ENCODE measurements around the gene ATL2. TPM values are rescaled to one million over a fixed set of nuclear protein-coding genes. Genes with fewer than 3 reads are reported as not detected.
"Not testable (repeated sequence)": the region's sequence is repeated elsewhere in the genome, so short reads cannot be mapped to it uniquely, and the experiment has no call there.

ATL2 gene
- total and polyA plus RNA-seq, 3 experiments from 2014 or later, result 23.4 to 62.4 (median 61.5) TPM

DNA sequence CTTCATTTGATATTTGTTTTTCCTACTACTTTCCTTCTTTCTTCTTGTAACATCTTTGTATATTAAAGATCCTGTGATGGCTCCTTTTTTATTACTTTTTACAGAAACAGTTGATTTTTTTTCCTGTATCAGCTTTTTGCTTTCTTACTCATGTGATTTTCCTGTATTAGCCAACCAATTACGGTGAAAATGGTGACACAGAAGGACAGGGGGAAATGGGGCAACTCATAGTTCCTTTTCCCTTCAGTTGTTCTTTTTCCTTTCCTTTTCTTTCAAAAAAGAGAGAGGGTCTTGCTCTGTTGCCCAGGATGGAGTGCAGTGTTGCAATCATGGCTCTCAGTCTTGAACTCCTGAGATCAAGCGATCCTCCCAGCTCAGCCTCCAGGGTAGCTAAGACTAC, 117.8 kb downstream of the ATL2 start:
- Mint-ChIP-seq H3K9me3 (no peaks in the 10 kb centered on the region), H3K4me1 (peaks cover 0 to 20% (median 16%) of the 10 kb centered on the region in 3 donors), H3K4me3 (no peak overlapping the region), H3K27me3 (peaks cover 7 to 30% of the 10 kb centered on the region in 2 donors), H3K27ac (no peak overlapping the region), H3K36me3 (no peaks in the 10 kb centered on the region)
- Histone ChIP-seq H3K9me3 (ENCODE audit: low read length) (no peaks in the 10 kb centered on the region), H3K27ac (ENCODE audit: low read depth, low read length) (no peak overlapping the region), H3K36me3 (ENCODE audit: insufficient read depth, low read length) (no peaks in the 10 kb centered on the region), H3K27me3 (ENCODE audit: insufficient read depth, low read length, poor library complexity, severe bottlenecking) (no peaks in the 10 kb centered on the region), H3K4me1 (ENCODE audit: insufficient read depth, low read length) (no peaks in the 10 kb centered on the region), H3K4me3 (ENCODE audit: low read length) (no peak overlapping the region)
- CTCF ChIA-PET, result interaction anchor here (1.2 kb wide), 1 partner anchor 15 kb away, joined by 4 read pairs; no protein-coding TSS in a partner anchor
- DNase-seq, result no peak
- POLR2A ChIA-PET, result no interaction called here

DNA sequence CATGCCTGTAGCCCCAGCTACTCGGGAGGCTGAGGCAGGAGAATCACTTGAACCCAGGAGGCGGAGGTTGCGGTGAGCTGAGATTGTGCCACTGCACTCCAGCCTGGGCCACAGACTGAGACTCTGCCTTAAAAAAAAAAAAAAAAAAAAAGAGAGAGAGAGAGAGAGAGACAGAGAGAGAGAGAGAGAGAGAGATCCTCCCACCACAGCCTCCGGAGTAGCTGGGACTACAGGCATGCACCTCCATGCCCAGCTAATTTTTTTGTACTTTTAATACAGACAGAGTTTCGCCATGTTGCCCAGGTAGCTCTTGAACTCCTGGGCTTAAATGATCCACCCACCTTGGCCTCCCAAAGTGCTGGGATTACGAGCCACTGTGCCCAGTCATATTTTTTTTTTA, 119.4 kb downstream of the ATL2 start:
- H3K4me3 ChIP-seq (ENCODE audit: low read length); H3K36me3 ChIP-seq (ENCODE audit: insufficient read depth, low read length); H3K9me3 ChIP-seq (ENCODE audit: low read length); H3K27ac Mint-ChIP-seq; POLR2A ChIA-PET; H3K4me1 ChIP-seq (ENCODE audit: insufficient read depth, low read length); H3K27ac ChIP-seq (ENCODE audit: low read depth, low read length); H3K9me3 Mint-ChIP-seq; DNase-seq; H3K27me3 ChIP-seq (ENCODE audit: insufficient read depth, low read length, poor library complexity, severe bottlenecking); H3K36me3 Mint-ChIP-seq: not testable (repeated sequence)
- Mint-ChIP-seq H3K4me3 (peak overlapping the region in 1 of 7 donors; percentile 60), H3K27me3 (peaks cover 9 to 30% of the 10 kb centered on the region in 2 donors), H3K4me1 (peaks cover 0 to 20% (median 16%) of the 10 kb centered on the region in 3 donors)
- CTCF ChIA-PET, result interaction anchor here (0.6 kb wide), 1 partner anchor 239 kb away, joined by 3 read pairs; no protein-coding TSS in a partner anchor

DNA sequence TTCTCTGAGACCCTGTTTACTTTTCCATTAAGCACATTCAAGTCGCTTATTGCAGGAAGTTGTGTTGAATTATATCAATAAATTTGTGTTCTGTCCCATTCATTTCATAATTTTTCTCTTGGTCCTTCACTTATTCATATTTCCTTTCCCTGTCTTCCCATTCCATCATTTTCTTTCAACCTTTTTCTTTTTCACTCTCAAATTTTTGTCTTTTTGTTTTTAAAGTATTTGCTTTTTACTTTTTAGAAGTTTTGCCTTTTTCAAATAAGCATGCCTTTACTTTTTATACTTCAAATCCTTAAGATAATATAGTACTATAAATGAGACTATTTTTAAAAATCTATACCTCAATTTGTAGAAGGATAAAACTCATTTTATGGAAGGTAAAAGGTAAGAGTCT, 120.5 kb downstream of the ATL2 start:
- ChIA-PET CTCF (interaction anchor here (0.8 kb wide), 1 partner anchor 1503 kb away, joined by 5 read pairs; no protein-coding TSS in a partner anchor), POLR2A (no interaction called here)
- H3K27ac ChIP-seq (ENCODE audit: low read depth, low read length), result no peak overlapping the region
- H3K36me3 ChIP-seq (ENCODE audit: insufficient read depth, low read length), result no peaks in the 10 kb centered on the region
- Mint-ChIP-seq H3K4me1 (peaks cover 0 to 15% (median 12%) of the 10 kb centered on the region in 3 donors), H3K27ac (peak overlapping the region in 1 of 8 donors; percentile 69), H3K36me3 (no peaks in the 10 kb centered on the region), H3K27me3 (peaks cover 9 to 26% of the 10 kb centered on the region in 2 donors), H3K4me3 (no peak overlapping the region), H3K9me3 (no peaks in the 10 kb centered on the region)
- no peak overlapping the region for H3K4me3 ChIP-seq (ENCODE audit: low read length)
- no peaks in the 10 kb centered on the region for H3K9me3 ChIP-seq (ENCODE audit: low read length)
- no peaks in the 10 kb centered on the region for H3K4me1 ChIP-seq (ENCODE audit: insufficient read depth, low read length)
- DNase-seq, result no peak
- no peaks in the 10 kb centered on the region for H3K27me3 ChIP-seq (ENCODE audit: insufficient read depth, low read length, poor library complexity, severe bottlenecking)

DNA sequence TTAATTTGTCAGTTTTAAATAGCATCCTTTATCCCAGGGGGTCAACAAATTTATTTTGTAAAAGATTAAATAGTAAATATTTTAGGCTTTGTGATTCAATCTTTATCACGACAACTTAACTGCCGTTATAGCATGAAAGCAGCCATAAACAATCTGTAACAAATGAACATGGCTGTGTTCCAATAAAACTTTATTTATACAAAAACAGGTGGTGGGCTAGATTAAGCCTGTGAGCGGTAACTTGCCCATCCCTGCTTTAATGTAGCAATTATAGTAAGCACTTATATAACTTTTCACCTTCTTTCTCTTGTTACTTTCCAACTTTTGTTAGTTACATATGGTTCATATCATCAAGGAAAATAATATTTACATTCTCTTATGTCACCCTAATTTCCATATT, 121.9 kb downstream of the ATL2 start:
- Mint-ChIP-seq H3K4me3 (no peak overlapping the region), H3K4me1 (peaks cover 0 to 2% (median under 1%) of the 10 kb centered on the region in 3 donors), H3K27ac (no peak overlapping the region), H3K9me3 (no peaks in the 10 kb centered on the region), H3K36me3 (no peaks in the 10 kb centered on the region), H3K27me3 (peaks cover 5 to 21% of the 10 kb centered on the region in 2 donors)
- Histone ChIP-seq H3K4me3 (ENCODE audit: low read length) (no peak overlapping the region), H3K27me3 (ENCODE audit: insufficient read depth, low read length, poor library complexity, severe bottlenecking) (no peaks in the 10 kb centered on the region), H3K4me1 (ENCODE audit: insufficient read depth, low read length) (no peaks in the 10 kb centered on the region), H3K27ac (ENCODE audit: low read depth, low read length) (no peak overlapping the region), H3K9me3 (ENCODE audit: low read length) (no peaks in the 10 kb centered on the region), H3K36me3 (ENCODE audit: insufficient read depth, low read length) (no peaks in the 10 kb centered on the region)
- ChIA-PET POLR2A (no interaction called here), CTCF (no interaction called here)
- no peak for DNase-seq

DNA sequence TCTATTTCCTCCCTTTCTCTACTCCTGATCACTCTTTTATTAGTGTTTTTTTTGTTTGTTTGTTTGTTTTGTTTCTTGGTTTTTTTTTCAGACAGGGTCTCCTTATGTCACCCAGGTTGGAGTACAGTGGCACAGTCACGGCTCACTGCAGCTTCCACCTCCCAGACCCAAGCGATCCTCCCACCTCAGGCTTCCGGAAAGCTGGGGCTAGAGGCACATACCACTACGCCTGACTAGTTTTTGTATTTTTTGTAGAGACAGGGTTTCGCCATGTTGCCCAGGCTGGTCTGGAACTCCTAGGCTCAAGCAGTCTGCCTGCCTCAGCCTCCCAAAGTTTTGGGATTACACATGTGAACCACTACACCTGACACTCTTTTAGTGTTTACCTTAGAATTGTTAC, 122.3 kb downstream of the ATL2 start:
- H3K27ac ChIP-seq (ENCODE audit: low read depth, low read length), result no peak overlapping the region
- no peak overlapping the region for H3K4me3 ChIP-seq (ENCODE audit: low read length)
- H3K27me3 ChIP-seq (ENCODE audit: insufficient read depth, low read length, poor library complexity, severe bottlenecking), result no peaks in the 10 kb centered on the region
- Mint-ChIP-seq H3K27me3 (peaks cover 5 to 21% of the 10 kb centered on the region in 2 donors), H3K4me1 (no peaks in the 10 kb centered on the region), H3K4me3 (no peak overlapping the region), H3K36me3 (no peaks in the 10 kb centered on the region), H3K9me3 (no peaks in the 10 kb centered on the region), H3K27ac (no peak overlapping the region)
- ChIA-PET POLR2A (no interaction called here), CTCF (no interaction called here)
- no peaks in the 10 kb centered on the region for H3K9me3 ChIP-seq (ENCODE audit: low read length)
- no peak for DNase-seq
- H3K4me1 ChIP-seq (ENCODE audit: insufficient read depth, low read length), result no peaks in the 10 kb centered on the region
- no peaks in the 10 kb centered on the region for H3K36me3 ChIP-seq (ENCODE audit: insufficient read depth, low read length)

DNA sequence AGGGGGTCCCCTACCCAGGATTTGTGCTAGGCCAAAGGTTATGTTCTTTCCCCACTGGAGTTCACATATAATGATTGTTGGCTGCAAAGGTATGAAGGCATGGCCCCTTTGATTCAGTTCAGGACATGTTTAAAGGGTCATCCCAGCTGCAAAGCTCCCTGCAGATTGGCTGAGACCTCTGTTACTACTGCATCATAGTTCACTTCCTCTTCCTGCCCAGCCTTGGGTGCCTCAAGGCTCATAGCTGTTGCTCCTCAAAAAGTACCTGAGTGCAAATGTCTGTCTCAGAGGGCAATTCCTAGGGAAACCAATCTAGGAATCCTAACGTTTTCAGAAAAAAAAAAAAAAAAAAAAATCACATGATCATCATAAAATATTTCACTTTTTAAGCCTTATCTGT, 125.1 kb downstream of the ATL2 start:
- ChIA-PET POLR2A (no interaction called here), CTCF (no interaction called here)
- no peaks in the 10 kb centered on the region for H3K4me1 Mint-ChIP-seq
- H3K4me3 ChIP-seq (ENCODE audit: low read length), result no peak overlapping the region
- H3K9me3 ChIP-seq (ENCODE audit: low read length), result no peaks in the 10 kb centered on the region
- H3K36me3 Mint-ChIP-seq, result no peaks in the 10 kb centered on the region
- H3K4me3 Mint-ChIP-seq, result no peak overlapping the region
- no peak for DNase-seq
- no peak overlapping the region for H3K27ac Mint-ChIP-seq
- H3K27me3 ChIP-seq (ENCODE audit: insufficient read depth, low read length, poor library complexity, severe bottlenecking), result no peaks in the 10 kb centered on the region
- peaks cover 4 to 8% of the 10 kb centered on the region in 2 donors for H3K27me3 Mint-ChIP-seq
- no peaks in the 10 kb centered on the region for H3K36me3 ChIP-seq (ENCODE audit: insufficient read depth, low read length)
- H3K9me3 Mint-ChIP-seq, result no peaks in the 10 kb centered on the region
- no peak overlapping the region for H3K27ac ChIP-seq (ENCODE audit: low read depth, low read length)
- no peaks in the 10 kb centered on the region for H3K4me1 ChIP-seq (ENCODE audit: insufficient read depth, low read length)

DNA sequence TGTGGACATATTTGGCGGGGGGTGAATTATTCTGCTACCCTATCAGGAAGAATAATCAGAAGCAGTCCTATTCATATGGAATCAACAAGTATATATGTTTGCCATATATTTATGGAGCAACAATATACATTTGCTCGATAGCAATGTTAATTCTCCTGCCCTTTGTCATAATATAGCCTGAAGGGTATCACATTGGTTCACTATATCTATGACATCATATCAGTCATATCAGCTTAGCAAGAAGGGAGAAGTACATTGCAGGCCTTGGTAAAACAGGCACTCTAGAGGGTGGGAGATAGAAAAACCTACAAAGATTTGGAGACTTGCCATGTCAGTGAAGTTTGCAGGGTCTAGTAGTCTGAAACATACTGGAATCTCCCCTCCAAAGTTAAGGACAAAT, 128.4 kb downstream of the ATL2 start:
- CTCF ChIA-PET, result no interaction called here

DNA sequence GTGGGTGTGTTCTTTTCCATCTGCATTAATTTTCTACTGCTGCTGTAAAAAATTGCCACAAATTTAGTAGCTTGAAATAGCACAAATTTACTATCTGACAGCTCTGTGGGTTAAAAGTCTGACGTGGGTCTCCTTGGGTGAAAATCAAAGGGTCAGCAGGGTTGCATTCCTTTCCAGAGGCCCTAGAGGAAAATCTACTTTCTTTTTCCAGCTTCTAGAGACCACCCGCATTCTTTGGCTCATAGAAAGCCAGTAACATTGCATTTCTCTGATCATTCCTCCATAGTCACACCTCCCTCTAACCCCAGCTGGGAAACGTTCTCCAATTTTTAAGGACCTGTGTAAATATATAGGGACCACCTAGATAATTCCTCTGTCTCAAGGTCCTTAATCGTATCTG, 128.8 kb downstream of the ATL2 start:
- CTCF ChIA-PET, result no interaction called here
- POLR2A ChIA-PET, result no interaction called here
- no peak overlapping the region for H3K27ac Mint-ChIP-seq

More for the DNA sequence above, 128.4 kb downstream of the ATL2 start:
- Mint-ChIP-seq H3K4me3 (no peak overlapping the region), H3K9me3 (no peaks in the 10 kb centered on the region), H3K4me1 (no peaks in the 10 kb centered on the region), H3K36me3 (no peaks in the 10 kb centered on the region), H3K27ac (no peak overlapping the region), H3K27me3 (peaks cover 0 to 1% of the 10 kb centered on the region in 2 donors)
- Histone ChIP-seq H3K9me3 (ENCODE audit: low read length) (no peaks in the 10 kb centered on the region), H3K27ac (ENCODE audit: low read depth, low read length) (no peak overlapping the region), H3K4me3 (ENCODE audit: low read length) (no peak overlapping the region), H3K27me3 (ENCODE audit: insufficient read depth, low read length, poor library complexity, severe bottlenecking) (no peaks in the 10 kb centered on the region), H3K4me1 (ENCODE audit: insufficient read depth, low read length) (no peaks in the 10 kb centered on the region), H3K36me3 (ENCODE audit: insufficient read depth, low read length) (no peaks in the 10 kb centered on the region)
- POLR2A ChIA-PET, result no interaction called here
- no peak for DNase-seq

DNA sequence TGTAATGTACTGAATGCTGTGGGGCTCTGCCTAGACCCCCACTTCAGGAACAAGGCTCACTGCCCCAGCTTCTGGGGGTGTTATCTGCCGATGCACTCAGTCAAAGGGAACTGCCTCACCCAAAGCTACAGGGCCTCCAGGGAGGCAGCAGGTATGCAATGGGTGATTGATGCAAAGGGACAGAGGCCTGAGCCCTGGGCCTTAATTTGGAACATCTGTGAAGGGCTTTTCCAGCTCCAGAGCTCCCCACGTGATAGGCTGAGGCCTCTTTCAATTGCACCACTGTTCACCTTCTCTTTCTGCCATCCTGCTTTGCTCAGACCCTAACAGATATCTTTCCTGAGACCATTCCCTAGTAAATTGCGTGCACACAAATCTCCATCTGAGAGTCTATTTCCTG, 131.0 kb downstream of the ATL2 start:
- Mint-ChIP-seq H3K27me3 (peaks cover 0 to 1% of the 10 kb centered on the region in 2 donors), H3K27ac (no peak overlapping the region), H3K36me3 (no peaks in the 10 kb centered on the region), H3K4me1 (no peaks in the 10 kb centered on the region), H3K4me3 (no peak overlapping the region), H3K9me3 (no peaks in the 10 kb centered on the region)
- POLR2A ChIA-PET, result no interaction called here
- H3K36me3 ChIP-seq (ENCODE audit: insufficient read depth, low read length), result no peaks in the 10 kb centered on the region
- H3K9me3 ChIP-seq (ENCODE audit: low read length), result no peaks in the 10 kb centered on the region
- no peaks in the 10 kb centered on the region for H3K4me1 ChIP-seq (ENCODE audit: insufficient read depth, low read length)
- H3K4me3 ChIP-seq (ENCODE audit: low read length), result no peak overlapping the region
- H3K27me3 ChIP-seq (ENCODE audit: insufficient read depth, low read length, poor library complexity, severe bottlenecking), result no peaks in the 10 kb centered on the region
- CTCF ChIA-PET, result no interaction called here
- DNase-seq, result no peak
- no peak overlapping the region for H3K27ac ChIP-seq (ENCODE audit: low read depth, low read length)

More for the DNA sequence above, 128.8 kb downstream of the ATL2 start:
- Histone ChIP-seq H3K4me3 (ENCODE audit: low read length) (no peak overlapping the region), H3K27ac (ENCODE audit: low read depth, low read length) (no peak overlapping the region), H3K4me1 (ENCODE audit: insufficient read depth, low read length) (no peaks in the 10 kb centered on the region), H3K9me3 (ENCODE audit: low read length) (no peaks in the 10 kb centered on the region), H3K36me3 (ENCODE audit: insufficient read depth, low read length) (no peaks in the 10 kb centered on the region), H3K27me3 (ENCODE audit: insufficient read depth, low read length, poor library complexity, severe bottlenecking) (no peaks in the 10 kb centered on the region)
- Mint-ChIP-seq H3K4me3 (no peak overlapping the region), H3K36me3 (no peaks in the 10 kb centered on the region), H3K4me1 (no peaks in the 10 kb centered on the region), H3K9me3 (no peaks in the 10 kb centered on the region), H3K27me3 (peaks cover 0 to 1% of the 10 kb centered on the region in 2 donors)
- DNase-seq, result no peak
